SK-N-SH (cell line): ENCODE measurements around the gene KNDC1. TPM values are rescaled to one million over a fixed set of nuclear protein-coding genes. Genes with fewer than 3 reads are reported as not detected.

ENCODE experiments used
- CTCF ChIA-PET: fragments of 300-600, 350-600 bp; formaldehyde crosslinking; extraction: SDS; loops from one replicate; lab custom pipeline; 2021; lab: Yijun Ruan, JAX
- POLR2A ChIA-PET: fragments of 350-600 bp; sonication (Branson Sonifier 250); formaldehyde crosslinking; extraction: SDS; loops from one replicate; lab custom pipeline; 2020; ENCODE audit warnings: antibody characterized with exemption, inconsistent platforms; lab: Yijun Ruan, JAX
- DNase-seq: peaks from one replicate; pipeline ENCODE4 v3.0.0; 2012
- H2AFZ ChIP-seq: fragments of 200-600 bp; sonication (generic); 2 replicates; pipeline ENCODE4 v1.8.1; 2016; ENCODE audit warnings: antibody characterized with exemption, mild to moderate bottlenecking, low read depth
- H3F3A ChIP-seq: fragments of 200-600 bp; sonication (generic); replicated peaks from 2 replicates; pipeline ENCODE3; 2016; ENCODE audit warnings: antibody characterized with exemption, mild to moderate bottlenecking; ENCODE audit not compliant: insufficient read depth
- H3K27ac ChIP-seq, 2 experiments: fragments of 200-500 bp in 1 of 2; fragments of 200-600 bp in 1 of 2; sonication (Bioruptor generic) in 1 of 2; sonication (generic), shearing (Covaris generic) in 1 of 2; 2 replicates each; pipeline versions ENCODE4 v1.5.1 to v1.6.1; 2014 to 2016; ENCODE audit warnings: low read depth in 2 of 2, inconsistent platforms in 1 of 2, low read length in 1 of 2, mild to moderate bottlenecking in 1 of 2, mixed read lengths in 1 of 2
- H3K27me3 ChIP-seq: fragments of 200-600 bp; sonication (generic), shearing (Covaris generic); 2 replicates; pipeline ENCODE4 v1.6.1; 2016; ENCODE audit warnings: mixed run types; ENCODE audit not compliant: insufficient read depth
- H3K36me3 ChIP-seq, 2 experiments: fragments of 200-500 bp in 1 of 2; fragments of 200-600 bp in 1 of 2; sonication (Bioruptor generic) in 1 of 2; sonication (generic) in 1 of 2; replicated peaks in 1 of 2; 2 replicates each; pipeline versions ENCODE3 to v1.5.1; 2014 to 2016; ENCODE audit warnings: low read length in 1 of 2, mild to moderate bottlenecking in 1 of 2; ENCODE audit not compliant: insufficient read depth in 2 of 2, control insufficient read depth in 1 of 2
- H3K4me1 ChIP-seq, 2 experiments: fragments of 200-500 bp in 1 of 2; fragments of 200-600 bp in 1 of 2; sonication (Bioruptor generic) in 1 of 2; sonication (generic), shearing (Covaris generic) in 1 of 2; 2 replicates each; pipeline versions ENCODE4 v1.5.1 to v1.6.1; 2014 to 2016; ENCODE audit warnings: low read depth in 1 of 2, low read length in 1 of 2, mixed run types in 1 of 2; ENCODE audit not compliant: insufficient read depth in 2 of 2, control insufficient read depth in 1 of 2
- H3K4me2 ChIP-seq: fragments of 200-600 bp; sonication (generic), shearing (Covaris generic); 2 replicates; pipeline ENCODE4 v1.6.1; 2017; ENCODE audit warnings: mixed run types
- H3K4me3 ChIP-seq, 2 experiments: fragments of 200-500 bp in 1 of 2; fragments of 200-600 bp in 1 of 2; sonication (Bioruptor generic) in 1 of 2; sonication (generic), shearing (Covaris generic) in 1 of 2; 2 replicates each; pipeline versions ENCODE4 v1.5.1 to v1.8.1; 2014 to 2016; ENCODE audit warnings: low read depth in 2 of 2, inconsistent platforms in 1 of 2, low read length in 1 of 2, mild to moderate bottlenecking in 1 of 2, mixed read lengths in 1 of 2, moderate library complexity in 1 of 2
- H3K79me2 ChIP-seq: fragments of 200-600 bp; sonication (generic); 2 replicates; pipeline ENCODE4 v1.8.1; 2017; ENCODE audit warnings: mild to moderate bottlenecking; ENCODE audit not compliant: insufficient read depth
- H3K9ac ChIP-seq: fragments of 200-600 bp; sonication (generic); 2 replicates; pipeline ENCODE4 v1.6.1; 2017; ENCODE audit warnings: mixed run types
- H3K9me2 ChIP-seq: fragments of 200-600 bp; sonication (generic); 2 replicates; pipeline ENCODE4 v1.6.1; 2017; ENCODE audit warnings: mixed run types
- H3K9me3 ChIP-seq: fragments of 200-600 bp; sonication (generic); 2 replicates; pipeline ENCODE4 v1.6.1; 2017; ENCODE audit warnings: mixed run types, mild to moderate bottlenecking, moderate library complexity
- H4K20me1 ChIP-seq: fragments of 200-600 bp; sonication (generic); 2 replicates; pipeline ENCODE4 v1.6.1; 2017; ENCODE audit warnings: mild to moderate bottlenecking, mixed run types; ENCODE audit not compliant: insufficient read depth
- EZH2phosphoT487 ChIP-seq: fragments of 200-600 bp; sonication (generic); IDR thresholded peaks from 2 replicates; pipeline ENCODE4 v1.6.1; 2017; ENCODE audit warnings: low read depth, mixed run types, mild to moderate bottlenecking, antibody characterized with exemption, moderate library complexity, borderline replicate concordance
- FOSL2 ChIP-seq: IDR thresholded peaks from 2 replicates; pipeline ENCODE4 v1.4.0; 2012; ENCODE audit warnings: low read depth, mild to moderate bottlenecking, moderate library complexity, borderline replicate concordance
- GATA2 ChIP-seq: sonication (generic); formaldehyde crosslinking; IDR thresholded peaks from 2 replicates; pipeline ENCODE4 v1.5.0; 2020; ENCODE audit warnings: mild to moderate bottlenecking, missing genetic modification reagents
- MEF2A ChIP-seq: IDR thresholded peaks from 2 replicates; pipeline ENCODE4 v1.4.0; 2012; ENCODE audit warnings: low read depth, borderline replicate concordance
- POLR2AphosphoS5 ChIP-seq: IDR thresholded peaks from 2 replicates; pipeline ENCODE4 v1.6.1; 2012; ENCODE audit warnings: low read depth, low read length
- RAD21 ChIP-seq: IDR thresholded peaks from 2 replicates; pipeline ENCODE4 v1.6.1; 2012; ENCODE audit warnings: mild to moderate bottlenecking, low read length
- RCOR1 ChIP-seq: fragments of 150-350 bp; IDR thresholded peaks from 2 replicates; pipeline ENCODE4 v1.6.1; 2017; ENCODE audit warnings: antibody characterized with exemption, low read length
- RXRA ChIP-seq: IDR thresholded peaks from 2 replicates; pipeline ENCODE4 v1.4.0; 2012; ENCODE audit warnings: low read depth, mild to moderate bottlenecking, borderline replicate concordance
- SIN3A ChIP-seq: IDR thresholded peaks from 2 replicates; pipeline ENCODE4 v1.6.1; 2012; ENCODE audit warnings: low read depth, mild to moderate bottlenecking, low read length, moderate library complexity, borderline replicate concordance
- TEAD4 ChIP-seq: IDR thresholded peaks from 2 replicates; pipeline ENCODE4 v1.4.0; 2012; ENCODE audit warnings: mild to moderate bottlenecking, borderline replicate concordance; ENCODE audit not compliant: insufficient read depth
- USF2 ChIP-seq: fragments of 150-350 bp; IDR thresholded peaks from 2 replicates; pipeline ENCODE4 v1.6.1; 2017; ENCODE audit warnings: antibody characterized with exemption, low read length, low read depth, borderline replicate concordance
- ZBTB33 ChIP-seq: IDR thresholded peaks from 2 replicates; pipeline ENCODE4 v1.4.0; 2012; ENCODE audit warnings: low read depth, borderline replicate concordance
- WGBS: methylation state at CpG from one replicate; pipeline ENCODE4 v1.1.6; 2017; ENCODE audit warnings: low lambda C conversion rate; 5-methylcytosine and 5-hydroxymethylcytosine counted together
- polyA plus RNA-seq, 3 experiments: library from polyadenylated mRNA; depleted of rRNA; stranded (reverse); fragments of >200 nt; gene quantifications; 2 replicates each; pipeline ENCODE4 v1.2.3, GENCODE V29; 2012

Gene KNDC1
- polyA plus RNA-seq, 1 of the 3 experiments (the other 2 are of a cell fraction) = 1.4 TPM

GRCh38 chr10:133129859-133130495 lies 30.0 kb upstream of the KNDC1 start:
- Histone ChIP-seq H4K20me1 (no peaks in the 10 kb centered on the region), H3K9me2 (no peaks in the 10 kb centered on the region), H3K4me2 (no peak overlapping the region), H3K36me3 (no peaks in the 10 kb centered on the region), H2AFZ (no peak overlapping the region), H3K27ac (no peak overlapping the region), H3F3A (no peaks in the 10 kb centered on the region), H3K27me3 (no peaks in the 10 kb centered on the region), H3K79me2 (no peaks in the 10 kb centered on the region), H3K9ac (no peak overlapping the region), H3K4me1 (no peaks in the 10 kb centered on the region), H3K9me3 (no peaks in the 10 kb centered on the region), H3K4me3 (no peak overlapping the region)
- ChIA-PET CTCF (interaction anchor here (2.7 kb wide), 1 partner anchor 14 kb away, joined by 6 read pairs; no protein-coding TSS in a partner anchor), POLR2A (no interaction called here)
- WGBS = 51% methylated on average over 17 of the region's 20 CpGs
- peak; percentile 50 for DNase-seq
- TF ChIP-seq EZH2phosphoT487 = no peak

GRCh38 chr10:133130602-133131001 lies 29.4 kb upstream of the KNDC1 start:
- CTCF ChIA-PET = no interaction called here

More at GRCh38 chr10:133130602-133131001, 29.4 kb upstream of the KNDC1 start:
- Histone ChIP-seq H3K4me3 (no peak overlapping the region), H3K9me3 (no peaks in the 10 kb centered on the region), H3K9me2 (no peaks in the 10 kb centered on the region), H3K27me3 (no peaks in the 10 kb centered on the region), H3K4me2 (no peak overlapping the region), H3K4me1 (no peaks in the 10 kb centered on the region), H3F3A (no peaks in the 10 kb centered on the region), H3K79me2 (no peaks in the 10 kb centered on the region), H3K27ac (no peak overlapping the region), H3K36me3 (no peaks in the 10 kb centered on the region), H3K9ac (no peak overlapping the region), H2AFZ (no peak overlapping the region), H4K20me1 (no peaks in the 10 kb centered on the region)
- TF ChIP-seq ZBTB33 (no peak), SIN3A (no peak), EZH2phosphoT487 (no peak), GATA2 (no peak), RCOR1 (no peak), POLR2AphosphoS5 (no peak), TEAD4 (no peak), FOSL2 (no peak), RAD21 (no peak), RXRA (no peak), MEF2A (no peak), USF2 (no peak)
- WGBS = 33% methylated on average over 11 of the region's 11 CpGs
- no peak for DNase-seq
- POLR2A ChIA-PET = no interaction called here
